Activated naive CD8-positive, alpha-beta T cell treated with anti-CD3 and anti-CD28 coated beads, Interleukin-2, amount 50 U/mL, for 16 hours (primary cell): ENCODE data around the gene CIB4.
"Not testable (repeated sequence)": the region's sequence is repeated elsewhere in the genome, so short reads cannot be mapped to it uniquely, and the experiment has no call there.

Source experiments
- DNase-seq: peaks from one replicate; pipeline ENCODE4 v3.0.0-alpha.2; 2020; ENCODE audit warnings: low read depth, low spot score

CIB4 gene

GRCh38 chr2:26568076-26568890, 72.9 kb downstream of the CIB4 start:
- DNase-seq = no peak

- no peak for DNase-seq
Measured at GRCh38 chr2:26567534-26567933, 73.6 kb downstream of the CIB4 start.

GRCh38 chr2:26566731-26567130, 74.4 kb downstream of the CIB4 start:
- DNase-seq = not testable (repeated sequence)

GRCh38 chr2:26566081-26566375, 75.1 kb downstream of the CIB4 start:
- DNase-seq = no peak

- no peak for DNase-seq
Measured at GRCh38 chr2:26564121-26564644, 77.0 kb downstream of the CIB4 start.

DNA sequence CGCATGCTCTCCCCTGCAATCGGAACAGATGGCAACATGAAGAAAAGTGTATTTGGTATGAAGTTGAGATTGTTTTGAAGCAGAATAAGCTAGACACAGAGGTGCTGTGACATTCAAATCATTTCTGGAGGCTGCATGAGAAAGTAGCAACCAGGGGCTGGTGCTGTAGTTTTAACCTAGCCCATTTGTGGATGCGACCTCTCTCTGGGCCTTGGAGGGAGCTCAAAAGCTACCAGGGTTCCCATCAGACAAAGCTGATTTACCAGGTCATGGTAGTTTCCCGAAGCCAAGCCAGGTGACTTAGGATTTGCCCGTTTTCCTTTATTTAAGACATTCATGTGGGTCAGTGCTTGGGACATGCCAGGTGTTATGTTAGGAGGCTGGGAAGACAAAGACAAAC, 77.5 kb downstream of the CIB4 start:
- no peak for DNase-seq

- DNase-seq = no peak
Measured at GRCh38 chr2:26562811-26563645, 78.1 kb downstream of the CIB4 start.

GRCh38 chr2:26561918-26562810, 79.0 kb downstream of the CIB4 start:
- DNase-seq = no peak

DNA sequence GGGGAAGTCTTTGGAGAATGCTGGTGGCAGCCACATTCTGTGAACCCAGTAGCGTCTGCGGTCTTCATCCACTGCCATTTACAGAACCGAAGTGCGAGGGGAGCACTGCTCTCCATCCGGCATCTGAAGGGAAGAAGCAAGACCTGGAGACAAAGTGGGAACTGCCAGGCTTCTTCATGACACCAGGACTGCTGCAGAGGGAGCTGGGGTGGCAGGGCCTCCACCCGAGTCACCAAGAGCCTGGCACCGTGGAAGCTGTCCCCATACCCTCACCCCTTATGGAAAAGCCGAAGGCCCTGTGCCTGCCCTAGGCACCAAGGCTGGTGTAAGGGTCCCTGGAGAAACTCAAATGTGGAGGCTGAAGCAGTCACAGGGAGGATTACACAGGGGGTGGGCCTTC, 79.8 kb downstream of the CIB4 start:
- DNase-seq = no peak

DNA sequence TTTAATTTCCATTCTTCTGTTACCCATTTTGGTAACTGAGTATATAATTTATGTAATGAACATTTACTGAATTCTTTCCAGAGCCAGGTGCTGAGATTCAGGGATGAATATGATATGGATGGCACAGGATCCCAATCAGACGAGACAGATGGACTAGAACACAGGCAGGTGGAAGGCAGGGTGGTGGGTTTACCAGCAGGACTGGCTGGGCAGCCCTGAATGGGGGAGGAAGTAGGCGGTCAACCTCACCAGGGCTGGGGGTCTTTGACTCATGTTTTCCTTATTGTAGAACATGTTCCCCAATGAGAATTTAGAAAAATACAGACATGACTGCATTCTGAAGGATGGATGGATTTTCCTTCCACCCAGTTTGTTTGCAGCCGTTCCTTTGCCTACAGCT, 80.3 kb downstream of the CIB4 start:
- no peak for DNase-seq

GRCh38 chr2:26559556-26559955, 81.6 kb downstream of the CIB4 start:
- DNase-seq = no peak

DNA sequence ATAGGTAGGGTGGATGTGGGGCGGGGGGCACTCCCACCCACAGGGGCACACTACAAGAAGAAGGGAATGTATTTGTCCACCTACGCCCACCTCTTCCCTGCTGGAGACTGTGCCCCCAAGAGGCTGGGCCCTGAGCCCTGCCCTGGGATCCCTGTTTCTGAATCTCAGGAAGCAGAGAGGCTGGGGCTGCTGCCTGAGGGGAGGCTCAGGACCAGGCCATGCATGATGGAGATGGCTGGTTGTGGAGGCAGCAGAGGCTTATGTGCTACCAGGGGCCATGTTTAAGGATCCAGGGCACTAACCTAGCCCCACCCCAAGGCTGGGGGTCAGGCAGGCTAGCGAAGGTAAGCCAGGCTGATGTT, 82.1 kb downstream of the CIB4 start:
- no peak for DNase-seq

DNA sequence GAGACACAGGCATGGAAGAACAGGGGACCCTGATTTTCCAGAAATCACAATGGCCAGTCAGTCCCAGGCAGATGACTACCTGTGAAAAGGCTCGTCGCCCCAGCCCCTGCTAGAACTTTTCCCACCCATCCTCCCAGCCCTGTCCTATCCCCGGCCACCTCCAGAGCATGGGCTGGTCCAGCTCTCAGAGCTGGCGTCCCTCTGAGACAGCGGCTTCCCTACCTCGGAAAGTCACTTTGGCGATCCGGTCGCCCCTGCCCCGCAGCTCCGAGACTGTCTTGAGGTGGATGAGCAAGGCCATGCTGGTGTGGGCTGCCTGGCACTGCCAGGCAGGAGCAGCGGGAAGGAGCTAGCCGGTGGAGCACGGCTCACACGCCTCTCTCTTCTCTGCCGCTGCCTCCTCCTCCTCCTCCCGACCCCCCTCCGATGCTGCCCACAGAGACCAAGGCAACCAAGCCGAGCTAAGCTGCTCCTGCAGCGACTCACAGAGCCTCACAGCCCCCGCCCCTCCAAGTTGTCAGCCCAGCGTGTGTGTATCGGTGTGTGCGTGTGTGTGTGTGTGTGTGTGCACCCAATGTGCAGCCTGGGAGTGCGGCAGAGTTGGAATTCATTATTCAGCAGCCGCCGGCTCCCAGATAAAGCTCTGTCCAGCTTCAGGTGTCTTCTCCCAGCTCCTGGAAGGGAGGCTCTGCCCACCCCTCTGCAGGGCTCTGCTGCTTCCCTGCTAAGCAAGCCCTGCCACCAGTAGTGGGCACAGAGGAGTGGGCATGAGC, 82.7 kb downstream of the CIB4 start:
- no peak for DNase-seq

DNA sequence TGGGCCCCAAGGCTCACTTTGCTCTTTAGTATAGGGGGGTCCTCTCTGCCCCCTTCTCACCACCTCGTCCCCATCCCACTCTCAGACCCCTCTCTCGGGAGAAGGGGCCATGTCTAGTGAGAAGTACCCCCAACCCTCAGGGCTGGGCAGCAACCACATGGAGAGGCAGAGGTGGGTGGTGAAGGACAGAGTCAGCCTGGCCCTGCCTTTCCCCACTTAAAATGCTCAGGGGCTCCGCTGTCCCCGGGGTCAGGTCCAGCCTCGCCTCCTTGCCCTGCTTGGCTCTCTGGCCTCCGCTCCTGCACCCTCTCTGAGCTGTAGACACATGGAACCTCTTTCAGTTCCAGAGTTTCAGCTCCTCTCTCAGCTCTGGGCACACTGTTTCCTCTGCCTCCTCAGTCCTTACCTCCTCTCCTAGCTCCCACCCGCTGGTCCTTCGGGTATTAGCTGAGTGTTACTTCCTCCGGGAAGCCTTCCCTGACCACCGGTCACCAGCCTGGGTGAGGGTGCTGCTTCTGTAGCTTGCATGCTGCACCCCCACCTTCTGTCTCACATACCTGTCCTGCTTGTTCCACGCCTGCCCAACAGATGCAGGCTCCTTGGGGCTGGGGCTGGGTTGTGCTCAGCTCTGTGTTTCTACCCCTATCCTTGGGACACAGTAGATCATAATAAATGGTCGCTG, 83.8 kb downstream of the CIB4 start:
- no peak for DNase-seq

DNA sequence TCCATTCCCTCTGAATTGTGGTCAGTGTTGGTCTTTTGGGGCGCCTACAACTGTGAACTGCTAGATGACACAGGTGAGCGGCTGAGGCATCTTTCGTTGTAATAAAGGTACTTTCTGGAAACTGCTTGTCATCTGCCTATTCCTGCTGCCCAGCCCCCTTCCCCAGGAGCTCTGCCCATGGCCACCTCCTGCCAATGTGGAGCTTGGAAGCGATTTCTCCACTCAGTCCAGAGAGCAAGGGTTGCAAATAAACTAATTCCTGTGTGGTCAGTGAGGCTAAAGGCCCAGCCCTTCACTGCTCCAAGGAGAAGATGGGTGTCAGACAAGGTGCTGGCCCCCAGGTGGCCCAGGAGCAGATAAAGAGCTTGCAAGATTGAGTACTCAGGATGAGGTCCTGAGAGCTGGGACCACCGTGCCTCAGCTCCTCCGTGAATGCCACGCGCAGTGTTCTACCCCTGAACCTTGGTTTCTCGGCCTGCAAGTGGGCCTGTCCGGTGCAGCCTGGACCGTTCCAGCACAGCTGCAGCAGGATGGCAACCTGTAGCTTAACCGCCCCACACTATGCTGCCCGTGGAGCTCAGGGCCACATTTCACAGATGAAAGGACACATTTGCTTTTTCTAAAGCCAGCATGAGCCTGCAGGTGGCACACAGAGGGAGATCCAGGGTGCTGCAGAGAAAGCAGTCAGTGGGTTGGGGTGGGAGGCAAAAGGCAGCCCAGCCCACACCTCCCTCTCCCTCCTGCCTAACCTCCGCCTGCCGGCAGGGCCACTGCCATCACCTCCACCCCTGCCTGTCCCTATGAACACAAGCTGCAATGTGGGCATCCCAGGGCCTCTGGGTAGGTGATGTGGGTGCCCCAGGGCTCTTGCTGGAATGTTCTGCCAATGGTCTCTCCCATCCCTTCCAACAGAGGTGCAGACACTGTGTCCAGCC, 84.6 kb downstream of the CIB4 start:
- no peak for DNase-seq

- DNase-seq = no peak
Measured at GRCh38 chr2:26555246-26556133, 85.7 kb downstream of the CIB4 start.

GRCh38 chr2:26552641-26553374, 88.4 kb downstream of the CIB4 start:
- no peak for DNase-seq
